ENCODE measurements around the gene RNF180. TPM values are rescaled to one million over a fixed set of nuclear protein-coding genes. Genes with fewer than 3 reads are reported as not detected.

Gene RNF180
- total and polyA plus RNA-seq, 2 donors, result 0.52 to 1.8 TPM

DNA sequence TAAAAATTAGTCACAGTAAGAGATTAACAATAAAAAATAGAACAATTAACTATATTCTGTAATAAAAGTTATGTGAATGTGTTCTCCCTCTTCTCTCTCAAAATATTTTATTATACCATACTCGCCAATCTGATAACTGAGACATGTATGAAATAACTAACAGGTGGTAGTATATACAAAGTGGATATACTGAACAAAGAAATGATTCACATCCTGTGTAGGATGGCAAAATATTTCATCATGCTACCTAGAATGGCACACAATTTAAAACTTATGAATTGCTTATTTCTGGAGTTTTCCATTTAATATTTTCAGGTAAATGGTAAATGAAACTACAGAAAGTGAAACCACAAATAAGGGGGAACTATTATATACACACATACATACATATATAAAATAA, 152.5 kb downstream of the RNF180 start:
- no peaks in the 10 kb centered on the region for H3K27me3 ChIP-seq (ENCODE audit: control insufficient read depth in 2 of 2, insufficient read depth in 1 of 2, low read length in 1 of 2)
- H3K9me3 ChIP-seq (ENCODE audit: control insufficient read depth in 2 of 2, insufficient read depth in 1 of 2, low read length in 1 of 2), result no peaks in the 10 kb centered on the region
- no peak for DNase-seq (ENCODE audit: low read depth in 6 of 9, low spot score in 9 of 9)
- H3K27ac ChIP-seq (ENCODE audit: low read depth in 1 of 2, low read length in 1 of 2), result no peak overlapping the region
- H3K4me1 ChIP-seq (ENCODE audit: control insufficient read depth in 2 of 2, insufficient read depth in 2 of 2, low read length in 2 of 2), result no peaks in the 10 kb centered on the region
- H3K4me3 ChIP-seq (ENCODE audit: low read length in 2 of 2), result no peak overlapping the region
- WGBS, result 91% methylated on average over 1 of the region's 1 CpG
- H3K36me3 ChIP-seq (ENCODE audit: control insufficient read depth in 2 of 2, insufficient read depth in 2 of 2, low read length in 1 of 2), result no peaks in the 10 kb centered on the region

DNA sequence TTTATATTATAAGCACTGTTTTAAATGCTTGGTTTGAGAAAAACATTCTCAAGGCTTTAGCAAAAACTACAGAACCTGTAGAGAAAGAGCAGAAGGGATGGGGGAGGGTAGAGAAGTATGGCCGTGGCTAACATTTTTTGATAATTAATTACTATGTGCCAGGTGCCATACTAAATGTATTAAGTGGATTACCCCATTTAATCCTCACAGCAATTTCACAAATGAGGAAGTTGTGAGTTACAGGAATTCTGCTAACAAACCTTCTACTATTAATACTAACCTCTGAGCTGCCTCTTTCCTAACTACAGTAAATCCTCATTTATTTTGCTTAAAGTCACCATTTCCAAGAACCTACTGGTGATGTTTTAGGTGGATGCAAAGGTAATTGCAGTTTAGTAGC, 157.9 kb downstream of the RNF180 start:
- no peaks in the 10 kb centered on the region for H3K4me1 ChIP-seq (ENCODE audit: control insufficient read depth in 2 of 2, insufficient read depth in 2 of 2, low read length in 2 of 2)
- no peak overlapping the region for H3K4me3 ChIP-seq (ENCODE audit: low read length in 2 of 2)
- no peak overlapping the region for H3K27ac ChIP-seq (ENCODE audit: low read depth in 1 of 2, low read length in 1 of 2)
- 78% methylated on average over 1 of the region's 1 CpG for WGBS
- no peaks in the 10 kb centered on the region for H3K9me3 ChIP-seq (ENCODE audit: control insufficient read depth in 2 of 2, insufficient read depth in 1 of 2, low read length in 1 of 2)
- H3K27me3 ChIP-seq (ENCODE audit: control insufficient read depth in 2 of 2, insufficient read depth in 1 of 2, low read length in 1 of 2), result no peaks in the 10 kb centered on the region
- H3K36me3 ChIP-seq (ENCODE audit: control insufficient read depth in 2 of 2, insufficient read depth in 2 of 2, low read length in 1 of 2), result no peaks in the 10 kb centered on the region
- no peak for DNase-seq (ENCODE audit: low read depth in 6 of 9, low spot score in 9 of 9)

DNA sequence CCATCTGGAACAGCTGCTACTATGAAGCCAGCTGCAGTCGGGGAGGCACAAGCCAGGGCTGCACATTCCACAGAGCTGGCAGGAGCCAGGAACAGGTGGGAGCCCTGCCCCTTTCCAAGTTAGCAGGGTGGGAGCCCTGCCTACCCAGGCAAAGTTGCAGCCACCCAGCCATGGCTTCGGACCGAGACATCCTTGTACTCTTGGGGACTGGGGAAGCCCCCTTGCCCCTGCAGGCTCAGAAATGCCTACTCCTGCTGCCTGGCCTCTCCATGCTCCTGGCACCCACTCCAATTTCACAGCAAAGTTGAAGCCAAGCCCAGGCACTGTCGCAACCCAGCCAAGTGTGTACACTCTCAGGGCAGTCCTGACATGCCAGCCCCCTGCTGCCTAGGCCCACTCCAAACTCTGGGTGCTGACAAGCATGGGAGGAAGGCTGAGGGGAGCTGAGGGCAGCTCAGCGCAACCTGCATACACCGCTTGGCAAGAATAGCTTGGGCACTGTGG, 165.1 kb downstream of the RNF180 start:
- Histone ChIP-seq H3K27ac (ENCODE audit: low read depth in 1 of 2, low read length in 1 of 2) (no peak overlapping the region), H3K4me3 (ENCODE audit: low read length in 2 of 2) (no peak overlapping the region), H3K9me3 (ENCODE audit: control insufficient read depth in 2 of 2, insufficient read depth in 1 of 2, low read length in 1 of 2) (peaks cover 3 to 18% of the 10 kb centered on the region in 2 donors), H3K27me3 (ENCODE audit: control insufficient read depth in 2 of 2, insufficient read depth in 1 of 2, low read length in 1 of 2) (no peaks in the 10 kb centered on the region), H3K4me1 (ENCODE audit: control insufficient read depth in 2 of 2, insufficient read depth in 2 of 2, low read length in 2 of 2) (no peaks in the 10 kb centered on the region), H3K36me3 (ENCODE audit: control insufficient read depth in 2 of 2, insufficient read depth in 2 of 2, low read length in 1 of 2) (no peaks in the 10 kb centered on the region)
- WGBS, result 95% methylated on average over 6 of the region's 6 CpGs
- no peak for DNase-seq (ENCODE audit: low read depth in 6 of 9, low spot score in 9 of 9)

DNA sequence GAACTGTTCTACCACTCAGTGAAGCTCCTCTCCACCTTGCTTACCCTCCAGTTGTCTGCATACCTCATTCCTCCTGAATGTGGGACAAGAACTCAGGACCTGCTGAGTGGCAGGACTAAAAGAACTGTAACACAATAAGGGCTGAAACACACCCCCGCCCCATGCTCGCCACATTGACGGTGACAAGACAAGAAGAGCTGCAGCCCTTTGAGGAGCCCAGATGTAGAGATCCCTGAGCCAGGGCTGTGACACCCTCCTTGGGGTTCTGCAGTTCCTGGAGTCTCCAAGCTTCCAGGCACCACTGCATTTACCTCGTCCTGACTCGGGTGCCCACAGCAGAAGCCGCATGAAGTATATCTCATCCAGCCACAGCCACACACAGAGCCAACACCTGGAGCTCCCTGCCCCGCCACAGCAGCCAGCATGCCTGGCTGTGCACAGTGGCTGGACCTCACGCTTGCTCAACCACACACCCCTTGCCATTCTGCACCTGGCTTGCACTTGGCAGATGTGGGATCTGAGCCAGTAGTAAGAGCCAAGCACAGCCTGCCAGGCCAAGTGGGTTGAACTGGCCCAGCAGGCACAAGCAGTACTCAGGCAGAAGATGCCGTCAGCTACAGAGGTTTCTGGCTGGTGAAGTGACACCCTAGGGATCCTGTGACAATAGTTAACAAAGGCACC, 166.1 kb downstream of the RNF180 start:
- no peaks in the 10 kb centered on the region for H3K27me3 ChIP-seq (ENCODE audit: control insufficient read depth in 2 of 2, insufficient read depth in 1 of 2, low read length in 1 of 2)
- H3K4me1 ChIP-seq (ENCODE audit: control insufficient read depth in 2 of 2, insufficient read depth in 2 of 2, low read length in 2 of 2), result no peaks in the 10 kb centered on the region
- DNase-seq (ENCODE audit: low read depth in 6 of 9, low spot score in 9 of 9), result no peak
- 96% methylated on average over 9 of the region's 9 CpGs for WGBS
- H3K4me3 ChIP-seq (ENCODE audit: low read length in 2 of 2), result no peak overlapping the region
- no peaks in the 10 kb centered on the region for H3K36me3 ChIP-seq (ENCODE audit: control insufficient read depth in 2 of 2, insufficient read depth in 2 of 2, low read length in 1 of 2)
- no peak overlapping the region for H3K27ac ChIP-seq (ENCODE audit: low read depth in 1 of 2, low read length in 1 of 2)
- H3K9me3 ChIP-seq (ENCODE audit: control insufficient read depth in 2 of 2, insufficient read depth in 1 of 2, low read length in 1 of 2), result peaks cover 3 to 18% of the 10 kb centered on the region in 2 donors

DNA sequence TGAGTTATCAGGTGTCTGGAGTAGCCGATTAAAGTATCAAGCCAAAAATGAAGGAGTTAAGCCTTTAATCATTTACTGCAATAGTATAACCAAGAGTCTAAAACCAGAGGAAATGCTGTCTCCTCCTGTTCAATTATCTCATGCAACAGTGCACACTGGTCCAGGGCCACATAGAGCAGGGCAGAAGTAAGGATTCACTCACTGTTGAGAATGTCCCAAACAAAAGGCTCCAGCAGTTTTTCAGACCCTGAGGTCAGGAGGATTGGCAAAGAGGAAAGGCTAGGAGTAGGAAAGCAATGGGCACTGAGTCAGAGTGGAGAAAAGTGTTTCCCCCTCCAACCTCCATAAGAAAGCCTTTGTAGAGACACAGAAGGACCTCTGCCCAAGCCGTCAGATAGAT, 168.2 kb downstream of the RNF180 start:
- DNase-seq (ENCODE audit: low read depth in 6 of 9, low spot score in 9 of 9), result no peak
- 92% methylated on average over 2 of the region's 2 CpGs for WGBS
- Histone ChIP-seq H3K27ac (ENCODE audit: low read depth in 1 of 2, low read length in 1 of 2) (no peak overlapping the region), H3K9me3 (ENCODE audit: control insufficient read depth in 2 of 2, insufficient read depth in 1 of 2, low read length in 1 of 2) (peaks cover 3 to 18% of the 10 kb centered on the region in 2 donors), H3K36me3 (ENCODE audit: control insufficient read depth in 2 of 2, insufficient read depth in 2 of 2, low read length in 1 of 2) (no peaks in the 10 kb centered on the region), H3K4me3 (ENCODE audit: low read length in 2 of 2) (no peak overlapping the region), H3K27me3 (ENCODE audit: control insufficient read depth in 2 of 2, insufficient read depth in 1 of 2, low read length in 1 of 2) (no peaks in the 10 kb centered on the region), H3K4me1 (ENCODE audit: control insufficient read depth in 2 of 2, insufficient read depth in 2 of 2, low read length in 2 of 2) (no peaks in the 10 kb centered on the region)

DNA sequence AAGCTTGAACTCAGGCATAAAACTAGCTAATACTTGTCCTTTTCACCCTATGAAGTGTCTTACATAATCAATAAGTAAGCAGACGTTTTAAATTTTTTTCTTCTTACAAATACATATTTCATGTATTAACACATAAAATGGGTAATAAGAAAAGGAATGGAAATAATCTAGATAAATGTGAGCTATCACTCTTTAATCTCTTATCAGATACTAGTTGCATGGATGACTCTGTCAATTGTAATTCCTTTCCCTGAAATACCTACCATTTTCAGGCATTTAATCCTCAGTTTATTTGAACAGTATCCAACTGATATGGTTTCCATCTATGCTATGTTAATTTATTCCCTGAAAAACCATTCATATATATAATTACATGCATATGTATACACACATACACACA, 174.1 kb downstream of the RNF180 start:
- Histone ChIP-seq H3K4me1 (ENCODE audit: control insufficient read depth in 2 of 2, insufficient read depth in 2 of 2, low read length in 2 of 2) (no peaks in the 10 kb centered on the region), H3K4me3 (ENCODE audit: low read length in 2 of 2) (no peak overlapping the region), H3K36me3 (ENCODE audit: control insufficient read depth in 2 of 2, insufficient read depth in 2 of 2, low read length in 1 of 2) (no peaks in the 10 kb centered on the region), H3K27ac (ENCODE audit: low read depth in 1 of 2, low read length in 1 of 2) (no peak overlapping the region), H3K27me3 (ENCODE audit: control insufficient read depth in 2 of 2, insufficient read depth in 1 of 2, low read length in 1 of 2) (no peaks in the 10 kb centered on the region), H3K9me3 (ENCODE audit: control insufficient read depth in 2 of 2, insufficient read depth in 1 of 2, low read length in 1 of 2) (no peaks in the 10 kb centered on the region)
- DNase-seq (ENCODE audit: low read depth in 6 of 9, low spot score in 9 of 9), result no peak
- WGBS, result 88% methylated on average over 1 of the region's 1 CpG

DNA sequence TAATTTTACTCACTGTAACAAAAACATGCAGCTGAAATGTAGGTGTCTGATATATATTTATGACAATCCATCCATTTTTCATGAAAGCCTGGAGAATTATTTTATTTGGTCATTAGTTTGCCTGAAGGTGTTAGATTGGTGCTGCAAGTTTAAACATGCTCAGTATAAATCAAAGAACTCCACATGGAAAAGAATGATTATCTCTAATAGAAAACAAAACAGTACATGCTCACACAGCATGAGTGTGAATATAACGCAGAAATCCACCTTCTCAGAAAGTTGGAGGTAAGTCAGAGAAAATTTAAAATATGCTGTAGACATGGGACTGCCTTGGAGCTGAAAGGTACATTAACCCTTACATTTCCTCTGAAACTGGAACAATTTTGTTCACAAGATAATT, 174.7 kb downstream of the RNF180 start:
- no peaks in the 10 kb centered on the region for H3K4me1 ChIP-seq (ENCODE audit: control insufficient read depth in 2 of 2, insufficient read depth in 2 of 2, low read length in 2 of 2)
- no peaks in the 10 kb centered on the region for H3K27me3 ChIP-seq (ENCODE audit: control insufficient read depth in 2 of 2, insufficient read depth in 1 of 2, low read length in 1 of 2)
- no peak overlapping the region for H3K27ac ChIP-seq (ENCODE audit: low read depth in 1 of 2, low read length in 1 of 2)
- H3K9me3 ChIP-seq (ENCODE audit: control insufficient read depth in 2 of 2, insufficient read depth in 1 of 2, low read length in 1 of 2), result no peaks in the 10 kb centered on the region
- no peak overlapping the region for H3K4me3 ChIP-seq (ENCODE audit: low read length in 2 of 2)
- no peak for DNase-seq (ENCODE audit: low read depth in 6 of 9, low spot score in 9 of 9)
- no peaks in the 10 kb centered on the region for H3K36me3 ChIP-seq (ENCODE audit: control insufficient read depth in 2 of 2, insufficient read depth in 2 of 2, low read length in 1 of 2)
- WGBS, result 93% methylated on average over 1 of the region's 1 CpG

DNA sequence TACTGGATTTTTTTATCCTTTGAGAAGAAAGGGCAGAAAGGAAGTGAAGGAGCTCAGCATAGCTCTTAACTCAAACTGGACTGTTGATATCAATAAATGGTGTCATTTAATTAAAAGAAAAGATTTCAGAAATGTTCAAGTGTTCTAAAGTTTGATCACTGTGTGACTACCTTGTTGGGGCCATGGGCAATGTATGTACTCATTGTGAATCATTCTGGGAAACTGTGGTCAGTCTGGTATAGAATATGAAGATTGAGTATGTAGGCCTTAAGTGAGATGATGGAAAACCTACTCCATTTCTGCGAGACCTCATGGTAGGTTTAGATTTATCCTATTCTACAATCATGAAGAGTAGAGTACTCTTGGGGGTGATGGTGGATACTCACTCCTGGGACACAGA, 175.7 kb downstream of the RNF180 start:
- Histone ChIP-seq H3K27me3 (ENCODE audit: control insufficient read depth in 2 of 2, insufficient read depth in 1 of 2, low read length in 1 of 2) (no peaks in the 10 kb centered on the region), H3K4me1 (ENCODE audit: control insufficient read depth in 2 of 2, insufficient read depth in 2 of 2, low read length in 2 of 2) (no peaks in the 10 kb centered on the region), H3K4me3 (ENCODE audit: low read length in 2 of 2) (no peak overlapping the region), H3K36me3 (ENCODE audit: control insufficient read depth in 2 of 2, insufficient read depth in 2 of 2, low read length in 1 of 2) (no peaks in the 10 kb centered on the region), H3K9me3 (ENCODE audit: control insufficient read depth in 2 of 2, insufficient read depth in 1 of 2, low read length in 1 of 2) (no peaks in the 10 kb centered on the region), H3K27ac (ENCODE audit: low read depth in 1 of 2, low read length in 1 of 2) (no peak overlapping the region)
- 95% methylated on average over 1 of the region's 1 CpG for WGBS
- no peak for DNase-seq (ENCODE audit: low read depth in 6 of 9, low spot score in 9 of 9)

DNA sequence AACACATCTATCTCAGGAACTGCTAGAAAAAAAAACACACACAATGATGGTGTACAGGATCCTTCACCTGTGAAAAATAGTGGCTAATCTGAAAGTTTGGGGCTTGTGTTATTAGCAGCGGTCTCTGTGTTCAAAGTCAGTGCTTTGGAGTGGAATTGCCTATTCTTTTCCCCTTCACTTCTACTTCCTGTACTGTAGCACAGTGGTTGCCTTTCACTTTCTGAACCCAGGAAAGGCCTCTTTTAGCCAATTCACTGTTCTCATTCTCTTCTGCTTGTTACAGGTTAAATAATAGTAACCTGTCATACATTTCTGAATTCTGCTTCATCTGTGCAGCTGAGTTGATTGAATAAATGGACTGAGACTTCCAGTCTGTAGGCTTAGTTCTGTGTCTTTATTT, 178.9 kb downstream of the RNF180 start:
- Histone ChIP-seq H3K27me3 (ENCODE audit: control insufficient read depth in 2 of 2, insufficient read depth in 1 of 2, low read length in 1 of 2) (no peaks in the 10 kb centered on the region), H3K4me3 (ENCODE audit: low read length in 2 of 2) (no peak overlapping the region), H3K27ac (ENCODE audit: low read depth in 1 of 2, low read length in 1 of 2) (no peak overlapping the region), H3K4me1 (ENCODE audit: control insufficient read depth in 2 of 2, insufficient read depth in 2 of 2, low read length in 2 of 2) (no peaks in the 10 kb centered on the region), H3K36me3 (ENCODE audit: control insufficient read depth in 2 of 2, insufficient read depth in 2 of 2, low read length in 1 of 2) (no peaks in the 10 kb centered on the region), H3K9me3 (ENCODE audit: control insufficient read depth in 2 of 2, insufficient read depth in 1 of 2, low read length in 1 of 2) (no peaks in the 10 kb centered on the region)
- 92% methylated on average over 1 of the region's 1 CpG for WGBS
- DNase-seq (ENCODE audit: low read depth in 6 of 9, low spot score in 9 of 9), result no peak
